Lower lobe of right lung (tissue), 2 donors: ENCODE data around the gene NADSYN1. TPM values are rescaled to one million over a fixed set of nuclear protein-coding genes. Genes with fewer than 3 reads are reported as not detected.

Experiments
- ATAC-seq, 2 donors: fragments of 200-7000 bp; cut with Tn5 transposase; one replicate each; pipeline ENCODE4 v1.9.1; 2020 to 2022; ENCODE audit warnings: mild to moderate bottlenecking in 2 of 2, moderate library complexity in 2 of 2
- DNase-seq: peaks from one replicate; pipeline ENCODE4 v3.0.0-alpha.2; 2020
- H3K27ac ChIP-seq: fragments of 200-600 bp; one replicate; pipeline ENCODE4 v1.8.0; 2022
- H3K27me3 ChIP-seq: fragments of 200-600 bp; one replicate; pipeline ENCODE4 v1.8.0; 2022; ENCODE audit warnings: low read depth
- H3K36me3 ChIP-seq: fragments of 200-600 bp; one replicate; pipeline ENCODE4 v1.8.0; 2022; ENCODE audit warnings: mild to moderate bottlenecking
- H3K4me1 ChIP-seq: fragments of 200-600 bp; one replicate; pipeline ENCODE4 v1.8.0; 2022
- H3K4me3 ChIP-seq: fragments of 200-600 bp; one replicate; pipeline ENCODE4 v1.8.0; 2022; ENCODE audit warnings: mild to moderate bottlenecking
- H3K9me3 ChIP-seq: fragments of 200-600 bp; one replicate; pipeline ENCODE4 v1.8.0; 2022
- CTCF ChIP-seq: fragments of 200-600 bp; IDR thresholded peaks from one replicate; pipeline ENCODE4 v1.8.0; 2022; ENCODE audit warnings: antibody characterized with exemption, mild to moderate bottlenecking
- intact Hi-C: fragments of 100-400 bp; cut with DNase I; formaldehyde crosslinking; loops from one replicate; pipeline ENCODE4 v1.11.0; 2022
- total RNA-seq: library from RNA; stranded (reverse); fragmentation: NEBNext Ultra II Directional; extraction: Animal tissue kit (Norgen Biotek cat#: 25700); gene quantifications from one replicate; pipeline ENCODE4 v1.2.1, GENCODE V29; 2021
- donor health status: DM: no; HTN: yes; CAD: no; lungs with severe emphysema.

NADSYN1 gene
- total RNA-seq, 1 donor from 2014 or later, result 95.0 TPM

GRCh38 chr11:71434576-71435130 lies 18.4 kb upstream of the NADSYN1 start:
- Histone ChIP-seq H3K9me3 (no peaks in the 10 kb centered on the region), H3K27ac (no peak overlapping the region), H3K4me1 (peaks cover 13% of the 10 kb centered on the region), H3K4me3 (no peak overlapping the region), H3K27me3 (no peaks in the 10 kb centered on the region), H3K36me3 (peaks cover 36% of the 10 kb centered on the region)
- DNase-seq (no peak), ATAC-seq (no peak)
- intact Hi-C loops, result no loop called here
- TF ChIP-seq CTCF, result no peak

- Histone ChIP-seq H3K27me3 (no peaks in the 10 kb centered on the region), H3K4me3 (no peak overlapping the region), H3K36me3 (peaks cover 36% of the 10 kb centered on the region), H3K27ac (no peak overlapping the region), H3K4me1 (peaks cover 13% of the 10 kb centered on the region), H3K9me3 (no peaks in the 10 kb centered on the region)
- ATAC-seq (no peak), DNase-seq (no peak)
- TF ChIP-seq CTCF, result no peak
- intact Hi-C loops, result no loop called here
Observed at GRCh38 chr11:71435278-71435951, 17.6 kb upstream of the NADSYN1 start.

GRCh38 chr11:71436861-71437260 lies 16.1 kb upstream of the NADSYN1 start:
- ATAC-seq (no peak), DNase-seq (no peak)
- Histone ChIP-seq H3K36me3 (peaks cover 47% of the 10 kb centered on the region), H3K9me3 (no peaks in the 10 kb centered on the region), H3K4me1 (peaks cover 13% of the 10 kb centered on the region), H3K4me3 (no peak overlapping the region), H3K27ac (no peak overlapping the region), H3K27me3 (no peaks in the 10 kb centered on the region)
- no peak for TF ChIP-seq CTCF
- intact Hi-C loops, result no loop called here

- no peaks in the 10 kb centered on the region for H3K27me3 ChIP-seq
- H3K27ac ChIP-seq, result no peak overlapping the region
- no peak for ATAC-seq
Observed at GRCh38 chr11:71437399-71437798, 15.6 kb upstream of the NADSYN1 start.

GRCh38 chr11:71437879-71438278 lies 15.1 kb upstream of the NADSYN1 start:
- intact Hi-C loops, result no loop called here
- no peak overlapping the region for H3K4me3 ChIP-seq
- peaks cover 57% of the 10 kb centered on the region for H3K36me3 ChIP-seq
- H3K9me3 ChIP-seq, result no peaks in the 10 kb centered on the region
- DNase-seq (no peak), ATAC-seq (no peak)
- TF ChIP-seq CTCF, result no peak
- H3K4me1 ChIP-seq, result peaks cover 13% of the 10 kb centered on the region
- H3K27ac ChIP-seq, result no peak overlapping the region
- no peaks in the 10 kb centered on the region for H3K27me3 ChIP-seq

More at GRCh38 chr11:71437399-71437798, 15.6 kb upstream of the NADSYN1 start:
- Histone ChIP-seq H3K36me3 (peaks cover 52% of the 10 kb centered on the region), H3K4me3 (no peak overlapping the region), H3K4me1 (peaks cover 13% of the 10 kb centered on the region), H3K9me3 (no peaks in the 10 kb centered on the region)
- intact Hi-C loops, result no loop called here
- DNase-seq, result no peak
- no peak for TF ChIP-seq CTCF
